ENCODE results near the gene HPS4. TPM values are rescaled to one million over a fixed set of nuclear protein-coding genes. Genes with fewer than 3 reads are reported as not detected.
"Not testable (repeated sequence)": the region's sequence is repeated elsewhere in the genome, so short reads cannot be mapped to it uniquely, and the experiment has no call there.

HPS4 gene
- total RNA-seq, 1 donor from 2014 or later = 46.1 TPM

GRCh38 chr22:26410386-26410785, 73.2 kb downstream of the HPS4 start:
- DNase-seq (ENCODE audit: extremely low spot score, unreplicated experiment) = no peak
- H3K4me1 Mint-ChIP-seq (ENCODE audit: unreplicated experiment) = no peaks in the 10 kb centered on the region
- no peak for TF ChIP-seq CTCF (conservative IDR thresholded peaks at IDR 0.05)
- H3K27me3 Mint-ChIP-seq = peaks cover 42% of the 10 kb centered on the region
- no peaks in the 10 kb centered on the region for H3K9me3 Mint-ChIP-seq
- no peaks in the 10 kb centered on the region for H3K36me3 Mint-ChIP-seq
- H3K4me3 Mint-ChIP-seq = no peak overlapping the region
- H3K27ac Mint-ChIP-seq = no peak overlapping the region

DNA sequence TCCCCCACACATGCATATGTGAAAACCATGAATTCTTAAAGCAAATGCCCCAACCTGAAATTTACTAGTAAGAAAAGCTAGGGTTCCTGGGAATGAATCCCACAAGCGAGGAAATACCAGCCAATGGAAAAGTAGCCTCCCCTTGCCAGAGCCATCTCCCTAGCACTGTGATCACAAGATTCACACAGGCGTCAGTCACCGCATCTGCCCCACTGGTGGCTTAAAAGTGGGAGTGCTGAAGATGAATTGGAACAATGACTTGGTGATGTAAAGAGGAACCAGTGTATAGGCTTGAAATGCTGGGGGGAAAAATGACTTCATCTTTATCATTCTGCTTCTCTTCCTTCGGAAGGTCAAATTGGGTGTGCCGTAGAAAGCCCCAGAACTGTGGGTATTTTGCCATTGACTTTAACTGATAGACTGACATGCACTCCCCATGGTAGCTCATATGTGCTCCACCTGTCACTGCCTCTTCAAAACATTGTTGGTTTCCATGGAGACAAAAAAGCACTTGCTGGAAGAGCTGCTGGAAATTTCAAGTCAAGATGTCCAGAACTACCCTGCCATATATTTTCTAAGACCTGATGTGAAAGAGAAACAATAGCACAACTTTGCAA, 73.8 kb downstream of the HPS4 start:
- no peak overlapping the region for H3K27ac Mint-ChIP-seq
- peaks cover 47% of the 10 kb centered on the region for H3K27me3 Mint-ChIP-seq
- H3K36me3 Mint-ChIP-seq = no peaks in the 10 kb centered on the region
- H3K4me3 Mint-ChIP-seq = no peak overlapping the region
- H3K4me1 Mint-ChIP-seq (ENCODE audit: unreplicated experiment) = no peaks in the 10 kb centered on the region
- TF ChIP-seq CTCF (conservative IDR thresholded peaks at IDR 0.05) = no peak
- DNase-seq (ENCODE audit: extremely low spot score, unreplicated experiment) = no peak
- no peaks in the 10 kb centered on the region for H3K9me3 Mint-ChIP-seq

GRCh38 chr22:26408562-26409220, 74.9 kb downstream of the HPS4 start:
- not testable (repeated sequence) for H3K4me3 Mint-ChIP-seq; H3K36me3 Mint-ChIP-seq; H3K4me1 Mint-ChIP-seq (ENCODE audit: unreplicated experiment); H3K9me3 Mint-ChIP-seq; H3K27ac Mint-ChIP-seq; DNase-seq (ENCODE audit: extremely low spot score, unreplicated experiment)
- peaks cover 50% of the 10 kb centered on the region for H3K27me3 Mint-ChIP-seq

- TF ChIP-seq CTCF (conservative IDR thresholded peaks at IDR 0.05) = no peak
- no peaks in the 10 kb centered on the region for H3K36me3 Mint-ChIP-seq
- H3K4me3 Mint-ChIP-seq = no peak overlapping the region
- no peaks in the 10 kb centered on the region for H3K4me1 Mint-ChIP-seq (ENCODE audit: unreplicated experiment)
- peaks cover 56% of the 10 kb centered on the region for H3K27me3 Mint-ChIP-seq
- no peak overlapping the region for H3K27ac Mint-ChIP-seq
- DNase-seq (ENCODE audit: extremely low spot score, unreplicated experiment) = no peak
- no peaks in the 10 kb centered on the region for H3K9me3 Mint-ChIP-seq
Measured at GRCh38 chr22:26406118-26406517, 77.5 kb downstream of the HPS4 start.

DNA sequence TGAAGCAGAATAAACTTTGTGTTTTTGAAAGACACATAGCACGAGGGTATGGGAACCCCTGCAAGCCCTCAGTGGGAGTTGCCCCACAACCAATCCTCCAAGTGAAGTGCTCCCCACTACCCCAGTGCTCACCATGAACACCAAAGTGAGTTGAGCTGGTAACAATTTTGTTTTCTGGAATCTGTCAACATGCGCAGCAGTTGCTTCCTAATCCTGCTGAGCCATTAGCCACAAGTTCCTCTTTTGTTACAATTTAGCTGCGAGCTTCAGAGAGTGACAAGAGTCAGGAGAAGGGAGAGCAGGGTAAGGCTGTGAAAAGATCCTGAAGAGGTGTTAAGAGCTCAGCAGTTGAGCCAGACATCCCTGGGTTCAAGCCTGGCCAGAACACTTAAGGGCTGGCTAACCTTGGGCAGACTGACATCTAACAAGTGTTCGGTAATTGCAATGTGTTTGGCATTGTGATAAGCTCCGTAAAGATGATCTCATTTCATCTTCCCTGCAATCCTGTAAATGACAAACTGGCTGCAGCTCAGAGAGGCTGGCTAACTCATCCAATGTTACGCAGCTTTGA, 78.6 kb downstream of the HPS4 start:
- H3K36me3 Mint-ChIP-seq = no peaks in the 10 kb centered on the region
- peaks cover 55% of the 10 kb centered on the region for H3K27me3 Mint-ChIP-seq
- no peaks in the 10 kb centered on the region for H3K4me1 Mint-ChIP-seq (ENCODE audit: unreplicated experiment)
- no peak for TF ChIP-seq CTCF (conservative IDR thresholded peaks at IDR 0.05)
- H3K9me3 Mint-ChIP-seq = no peaks in the 10 kb centered on the region
- no peak overlapping the region for H3K27ac Mint-ChIP-seq
- DNase-seq (ENCODE audit: extremely low spot score, unreplicated experiment) = no peak
- no peak overlapping the region for H3K4me3 Mint-ChIP-seq

- Mint-ChIP-seq H3K27ac (no peak overlapping the region), H3K4me1 (ENCODE audit: unreplicated experiment) (no peaks in the 10 kb centered on the region), H3K27me3 (peaks cover 59% of the 10 kb centered on the region), H3K9me3 (no peaks in the 10 kb centered on the region), H3K36me3 (no peaks in the 10 kb centered on the region), H3K4me3 (no peak overlapping the region)
- no peak for TF ChIP-seq CTCF (conservative IDR thresholded peaks at IDR 0.05)
- no peak for DNase-seq (ENCODE audit: extremely low spot score, unreplicated experiment)
Measured at GRCh38 chr22:26401726-26402125, 81.9 kb downstream of the HPS4 start.

Data from type B pancreatic cell (in vitro differentiated cells).